Body of pancreas (tissue), 4 donors: ENCODE data around the gene TMOD2. TPM values are rescaled to one million over a fixed set of nuclear protein-coding genes. Genes with fewer than 3 reads are reported as not detected.

Experiments used
- ATAC-seq: fragments of 150-250 bp; one replicate; pipeline ENCODE4 v1.9.1; 2016
- DNase-seq, 4 donors: peaks; one replicate each; pipeline ENCODE4 v3.0.0-alpha.2; 2019
- H3K27ac ChIP-seq, 4 donors: fragments of 200-600 bp; sonication (generic); 1 replicate in 3 of 4; 2 replicates in 1 of 4; pipeline versions ENCODE4 v1.5.1 to v1.6.1; 2016 to 2019; ENCODE audit warnings: mild to moderate bottlenecking in 1 of 4, mixed read lengths in 1 of 4, moderate library complexity in 1 of 4
- H3K27me3 ChIP-seq, 2 donors: fragments of 200-600 bp; sonication (generic); one replicate each; pipeline ENCODE4 v1.6.0; 2016; ENCODE audit warnings: mild to moderate bottlenecking in 1 of 2
- H3K36me3 ChIP-seq, 2 donors: fragments of 200-600 bp; sonication (generic); replicated peaks in 1 of 2; 2 replicates each; pipeline ENCODE4 v1.5.1; 2016; ENCODE audit warnings: low read depth in 2 of 2; ENCODE audit not compliant: insufficient read depth in 1 of 2
- H3K4me1 ChIP-seq: fragments of 200-600 bp; sonication (generic); one replicate; pipeline ENCODE4 v1.6.0; 2016
- H3K4me3 ChIP-seq, 2 donors: fragments of 200-600 bp; sonication (generic); 1 replicate in 1 of 2; 2 replicates in 1 of 2; pipeline ENCODE4 v1.5.1; 2016 to 2019
- H3K9me3 ChIP-seq, 3 donors: fragments of 200-600 bp; sonication (generic); 1 replicate in 2 of 3; 2 replicates in 1 of 3; pipeline ENCODE4 v1.5.1; 2016
- POLR2A ChIP-seq, 3 donors: fragments of 450-650 bp; IDR thresholded peaks; one replicate each; pipeline ENCODE4 v1.6.1; 2016; ENCODE audit warnings: antibody characterized with exemption in 3 of 3, mild to moderate bottlenecking in 2 of 3
- WGBS, 2 donors: methylation state at CpG; one replicate each; pipeline ENCODE4 v1.1.5; 2017; 5-methylcytosine and 5-hydroxymethylcytosine counted together
- intact Hi-C: fragments of 100-400 bp; cut with DNase I; formaldehyde crosslinking; loops from one replicate; pipeline ENCODE4 v1.15.1; 2023
- small RNA-seq: library from RNA; depleted of rRNA; stranded (forward); fragments of <200 nt; gene quantifications from one replicate; pipeline ENCODE3, GENCODE V24; 2016
- total RNA-seq, 2 donors: library from RNA; depleted of rRNA; stranded (reverse); fragments of >200 nt; gene quantifications; one replicate each; pipeline ENCODE4 v1.1.0, GENCODE V29; 2016
- TF ChIP-seq, protein P1 (sequence below), 7 experiments: fragments of 450-650 bp in 4 of 7; fragments of 200-600 bp in 3 of 7; sonication (generic) in 3 of 7; IDR thresholded peaks; one replicate each; pipeline ENCODE4 v1.5.1; 2016 to 2019; ENCODE audit warnings: antibody characterized with exemption in 7 of 7

TMOD2 gene
- total RNA-seq, 2 donors from 2014 or later = 6.5 to 7.3 TPM

DNA sequence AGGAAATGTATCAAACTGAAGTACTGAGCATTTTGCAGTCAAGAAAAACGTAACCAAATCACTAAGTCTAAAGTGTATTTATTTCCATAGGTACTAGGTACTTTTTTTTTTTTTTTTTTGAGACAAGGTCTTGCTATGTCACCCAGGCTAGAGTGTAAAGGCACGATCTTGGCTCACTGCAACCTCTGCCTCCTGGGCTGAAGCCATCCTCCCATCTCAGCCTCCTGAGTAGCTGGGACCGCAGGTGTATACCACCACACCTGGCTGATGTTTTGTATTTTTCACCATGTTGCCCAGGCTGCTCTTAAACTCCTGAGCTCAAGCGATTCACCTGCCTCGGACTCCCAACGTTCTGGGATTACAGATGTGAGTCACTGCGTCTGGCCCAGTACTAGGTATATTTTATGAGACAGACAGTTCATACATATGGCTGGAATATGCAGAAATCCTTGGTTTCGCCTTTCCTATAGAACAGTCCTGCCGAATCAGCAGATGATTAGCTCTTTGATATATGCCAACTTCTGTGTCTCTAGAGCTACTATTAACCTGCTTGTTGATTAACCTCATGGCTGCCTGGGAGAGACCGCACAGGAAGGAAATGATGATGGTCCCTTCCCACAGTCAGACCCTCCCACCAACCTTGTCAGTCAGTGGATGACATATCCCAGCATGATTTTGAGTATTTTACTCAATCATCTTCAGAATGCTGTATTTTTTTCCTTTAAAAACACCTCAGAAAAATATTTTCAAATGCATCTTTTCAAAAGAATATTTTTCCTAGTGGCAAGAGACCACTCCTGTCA, 110.4 kb downstream of the TMOD2 start:
- intact Hi-C loops = no loop called here
- Histone ChIP-seq H3K27ac (no peak overlapping the region), H3K4me3 (no peak overlapping the region), H3K4me1 (peaks cover 6% of the 10 kb centered on the region), H3K27me3 (no peaks in the 10 kb centered on the region), H3K9me3 (no peaks in the 10 kb centered on the region), H3K36me3 (peaks cover 0 to 8% of the 10 kb centered on the region in 2 donors)
- no peak for DNase-seq
- WGBS, 2 donors = 84 to 92% methylated on average over 10 of the region's 10 CpGs
- TF ChIP-seq, protein P1, sequence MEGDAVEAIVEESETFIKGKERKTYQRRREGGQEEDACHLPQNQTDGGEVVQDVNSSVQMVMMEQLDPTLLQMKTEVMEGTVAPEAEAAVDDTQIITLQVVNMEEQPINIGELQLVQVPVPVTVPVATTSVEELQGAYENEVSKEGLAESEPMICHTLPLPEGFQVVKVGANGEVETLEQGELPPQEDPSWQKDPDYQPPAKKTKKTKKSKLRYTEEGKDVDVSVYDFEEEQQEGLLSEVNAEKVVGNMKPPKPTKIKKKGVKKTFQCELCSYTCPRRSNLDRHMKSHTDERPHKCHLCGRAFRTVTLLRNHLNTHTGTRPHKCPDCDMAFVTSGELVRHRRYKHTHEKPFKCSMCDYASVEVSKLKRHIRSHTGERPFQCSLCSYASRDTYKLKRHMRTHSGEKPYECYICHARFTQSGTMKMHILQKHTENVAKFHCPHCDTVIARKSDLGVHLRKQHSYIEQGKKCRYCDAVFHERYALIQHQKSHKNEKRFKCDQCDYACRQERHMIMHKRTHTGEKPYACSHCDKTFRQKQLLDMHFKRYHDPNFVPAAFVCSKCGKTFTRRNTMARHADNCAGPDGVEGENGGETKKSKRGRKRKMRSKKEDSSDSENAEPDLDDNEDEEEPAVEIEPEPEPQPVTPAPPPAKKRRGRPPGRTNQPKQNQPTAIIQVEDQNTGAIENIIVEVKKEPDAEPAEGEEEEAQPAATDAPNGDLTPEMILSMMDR (IDR thresholded peaks at IDR 0.05) = no peak
- TF ChIP-seq POLR2A (IDR thresholded peaks at IDR 0.05) = no peak
- ATAC-seq = no peak

DNA sequence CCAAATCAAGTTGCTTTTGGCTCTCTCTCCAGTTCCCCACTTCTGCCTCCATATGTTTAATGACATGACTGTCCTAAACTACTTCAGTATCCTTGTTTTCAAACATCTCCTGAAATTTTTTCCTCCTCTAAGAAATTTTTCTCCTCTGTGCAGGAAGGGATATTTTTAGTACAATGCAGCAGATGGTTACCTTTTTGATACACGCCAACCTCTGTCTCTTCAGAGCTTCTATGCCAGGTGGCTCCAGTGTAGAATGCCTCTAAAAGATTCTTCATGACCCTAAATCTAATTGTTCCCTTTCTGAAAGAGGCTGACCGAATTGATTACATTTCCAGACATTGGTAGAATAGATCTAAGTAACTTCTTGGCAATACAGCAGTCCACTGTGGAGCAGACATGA, 111.7 kb downstream of the TMOD2 start:
- WGBS, 2 donors = 86 to 88% methylated on average over 2 of the region's 2 CpGs

DNA sequence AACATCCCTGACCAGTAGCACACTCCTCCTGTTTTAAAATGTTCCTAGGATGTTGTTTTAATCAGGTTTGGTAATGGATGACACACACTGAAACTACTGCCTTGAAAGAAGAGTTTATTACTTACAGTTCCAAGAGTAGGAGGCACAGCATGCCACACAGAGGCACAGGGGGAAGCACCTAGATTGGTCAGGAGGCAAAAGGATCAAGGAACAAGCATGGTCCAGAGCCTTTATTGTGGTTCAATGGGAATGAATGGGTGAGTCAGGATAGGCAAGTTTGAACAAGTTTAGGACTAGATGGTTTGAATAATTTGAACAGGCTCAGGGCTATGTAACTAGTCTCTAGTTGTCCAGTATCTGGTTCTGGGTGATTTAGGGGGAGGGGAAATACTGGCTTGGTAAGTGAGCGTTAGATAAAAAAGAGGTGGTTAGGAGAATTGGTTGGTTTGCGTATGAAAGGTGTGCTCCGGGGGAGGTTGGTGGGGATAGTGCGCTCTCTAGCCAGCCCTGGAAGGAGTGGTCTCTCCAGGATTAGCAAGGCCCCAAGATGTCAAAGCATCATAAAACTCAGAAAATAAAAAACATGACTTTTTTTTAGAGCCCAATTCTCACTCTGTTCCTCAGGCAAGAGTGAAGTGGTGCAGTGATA, 113.1 kb downstream of the TMOD2 start:
- 93 to 97% methylated on average over 4 of the region's 4 CpGs for WGBS, 2 donors
- Histone ChIP-seq H3K4me3 (no peak overlapping the region), H3K36me3 (peaks cover 0 to 8% of the 10 kb centered on the region in 2 donors), H3K4me1 (no peaks in the 10 kb centered on the region), H3K27ac (no peak overlapping the region), H3K27me3 (no peaks in the 10 kb centered on the region), H3K9me3 (no peaks in the 10 kb centered on the region)
- no peak for TF ChIP-seq POLR2A (IDR thresholded peaks at IDR 0.05)
- TF ChIP-seq, protein P1 (IDR thresholded peaks at IDR 0.05) = no peak
- DNase-seq (no peak), ATAC-seq (no peak)
- intact Hi-C loops = no loop called here

More for the DNA sequence above, 111.7 kb downstream of the TMOD2 start:
- H3K27me3 ChIP-seq = no peaks in the 10 kb centered on the region
- peaks cover 0 to 8% of the 10 kb centered on the region in 2 donors for H3K36me3 ChIP-seq
- H3K4me1 ChIP-seq = no peaks in the 10 kb centered on the region
- TF ChIP-seq, protein P1 (IDR thresholded peaks at IDR 0.05) = no peak
- no peak for TF ChIP-seq POLR2A (IDR thresholded peaks at IDR 0.05)
- no peaks in the 10 kb centered on the region for H3K9me3 ChIP-seq
- ATAC-seq (no peak), DNase-seq (no peak)
- H3K27ac ChIP-seq = no peak overlapping the region
- intact Hi-C loops = no loop called here
- no peak overlapping the region for H3K4me3 ChIP-seq

DNA sequence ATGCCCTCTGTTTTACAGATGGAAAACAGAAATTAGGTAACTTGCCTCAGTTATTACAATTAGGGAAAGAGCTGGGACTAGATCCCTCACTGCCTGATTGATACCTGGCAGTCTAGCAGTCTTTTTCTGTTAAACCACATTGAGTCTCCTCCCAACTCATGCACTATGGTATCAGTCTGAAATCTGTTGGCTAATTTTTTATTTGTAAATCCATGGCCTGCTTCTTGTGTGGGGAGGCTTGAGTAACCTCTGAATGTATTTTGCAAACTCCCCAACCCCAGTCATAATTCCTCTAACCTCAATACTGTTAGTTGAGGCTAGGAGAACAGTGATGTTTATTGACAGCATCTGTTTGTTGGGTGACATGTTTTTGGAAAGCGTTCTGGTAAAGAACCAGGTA, 113.9 kb downstream of the TMOD2 start:
- no peak overlapping the region for H3K4me3 ChIP-seq
- 64 to 91% methylated on average over 1 of the region's 1 CpG for WGBS, 2 donors
- ATAC-seq (no peak), DNase-seq (no peak)
- H3K36me3 ChIP-seq = peaks cover 0 to 8% of the 10 kb centered on the region in 2 donors
- intact Hi-C loops = no loop called here
- H3K4me1 ChIP-seq = no peaks in the 10 kb centered on the region
- no peak overlapping the region for H3K27ac ChIP-seq
- H3K27me3 ChIP-seq = no peaks in the 10 kb centered on the region
- no peaks in the 10 kb centered on the region for H3K9me3 ChIP-seq
- TF ChIP-seq, protein P1 (IDR thresholded peaks at IDR 0.05) = no peak
- no peak for TF ChIP-seq POLR2A (IDR thresholded peaks at IDR 0.05)

Small RNA genes within 50 kb of the gene (small RNA-seq; reads per million reads assigned to genes)
- not detected for gene AC090971.5
- gene RF00017 = not detected

Other genes with a start within 250 kb of the TMOD2 start
- gene DMXL2, start 128.8 kb upstream of the TMOD2 start, total RNA-seq = 10 to 100 TPM; 34.8 to 48.1 TPM
- gene SCG3, start 70.1 kb upstream of the TMOD2 start, total RNA-seq = 1 to 10 TPM; 2.9 to 6.3 TPM
- 10 to 100 TPM in 1 of 2 donors, 1 to 10 TPM in 1; 8.0 to 20.1 TPM for gene LYSMD2, start 13.9 kb upstream of the TMOD2 start, total RNA-seq
- gene TMOD3, start 78.1 kb downstream of the TMOD2 start, total RNA-seq = 10 to 100 TPM in 1 of 2 donors, 1 to 10 TPM in 1; 9.2 to 11.2 TPM
- gene LEO1, start 220.2 kb downstream of the TMOD2 start, total RNA-seq = 1 to 10 TPM; 5.7 to 9.9 TPM